ENCODE measurements around the gene CRYBG2.
"Not testable (repeated sequence)": the region's sequence is repeated elsewhere in the genome, so short reads cannot be mapped to it uniquely, and the experiment has no call there.

The CRYBG2 gene

DNA sequence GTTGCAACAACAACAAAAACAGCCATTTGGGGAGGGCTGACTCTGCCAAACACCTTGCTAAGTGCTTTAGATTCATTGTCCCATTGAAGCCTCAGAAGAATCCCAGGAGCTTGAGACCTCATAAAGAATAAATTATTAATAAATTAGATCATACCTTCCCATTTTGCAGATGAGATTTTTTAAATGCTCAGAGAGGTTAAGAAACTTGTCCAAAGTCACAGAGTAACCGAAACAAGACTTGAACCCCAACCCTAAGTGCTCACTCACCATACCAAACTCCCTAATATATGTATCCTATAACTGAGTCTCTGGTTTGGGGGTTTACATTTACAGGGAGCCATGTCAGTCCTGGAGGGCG, 3.6 kb downstream of the CRYBG2 start:
- no peak for DNase-seq

DNA sequence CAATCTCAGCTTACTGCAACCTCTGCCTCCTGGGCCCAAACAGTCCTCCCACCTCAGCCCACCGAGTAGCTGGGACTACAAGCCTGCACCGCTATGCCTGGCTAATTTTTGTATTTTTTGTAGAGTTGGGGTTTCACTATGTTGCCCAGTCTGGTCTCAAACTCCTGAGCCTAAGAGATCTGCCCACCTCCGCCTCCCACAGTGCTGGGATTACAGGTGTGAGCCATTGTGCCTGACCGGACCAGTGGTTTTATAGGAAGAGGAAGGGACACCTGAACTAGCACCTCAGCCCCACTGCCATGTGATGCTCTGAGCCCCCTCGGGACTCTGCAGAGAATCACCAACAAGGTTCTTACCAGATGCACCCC, 4.1 kb downstream of the CRYBG2 start:
- DNase-seq = no peak

DNA sequence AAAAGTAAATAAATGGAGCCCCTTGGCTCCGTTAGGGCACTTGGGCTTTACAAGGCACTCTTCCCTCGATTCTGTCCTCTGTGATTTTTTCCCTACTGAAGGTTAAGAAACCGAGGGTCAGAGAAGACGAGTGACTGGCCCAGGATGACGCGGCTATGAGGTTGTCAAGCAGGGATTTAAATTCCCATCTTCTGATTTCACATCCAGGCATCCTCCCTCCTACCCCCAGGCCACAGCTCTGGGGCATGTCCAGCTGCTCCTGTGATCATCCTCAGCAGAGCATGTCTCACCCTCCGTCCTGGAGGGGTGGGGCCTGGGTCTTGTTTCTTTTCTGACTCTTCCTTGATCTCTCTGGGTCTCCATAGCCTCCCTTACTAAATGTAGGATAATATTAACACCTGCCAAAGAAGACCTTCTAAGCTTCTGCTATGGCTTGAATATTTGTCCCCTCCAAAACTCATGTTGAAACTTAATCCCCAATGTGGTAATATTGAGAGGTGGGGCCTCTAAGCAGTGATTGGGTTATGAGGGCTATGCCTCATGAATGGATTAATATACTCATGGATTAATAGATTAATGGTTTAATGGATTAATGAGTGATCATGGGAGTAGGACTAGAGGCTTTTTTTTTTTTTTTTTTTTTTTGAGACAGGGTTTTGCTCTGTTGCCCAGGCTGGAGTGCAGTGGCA, 4.6 kb downstream of the CRYBG2 start:
- no peak for DNase-seq

DNA sequence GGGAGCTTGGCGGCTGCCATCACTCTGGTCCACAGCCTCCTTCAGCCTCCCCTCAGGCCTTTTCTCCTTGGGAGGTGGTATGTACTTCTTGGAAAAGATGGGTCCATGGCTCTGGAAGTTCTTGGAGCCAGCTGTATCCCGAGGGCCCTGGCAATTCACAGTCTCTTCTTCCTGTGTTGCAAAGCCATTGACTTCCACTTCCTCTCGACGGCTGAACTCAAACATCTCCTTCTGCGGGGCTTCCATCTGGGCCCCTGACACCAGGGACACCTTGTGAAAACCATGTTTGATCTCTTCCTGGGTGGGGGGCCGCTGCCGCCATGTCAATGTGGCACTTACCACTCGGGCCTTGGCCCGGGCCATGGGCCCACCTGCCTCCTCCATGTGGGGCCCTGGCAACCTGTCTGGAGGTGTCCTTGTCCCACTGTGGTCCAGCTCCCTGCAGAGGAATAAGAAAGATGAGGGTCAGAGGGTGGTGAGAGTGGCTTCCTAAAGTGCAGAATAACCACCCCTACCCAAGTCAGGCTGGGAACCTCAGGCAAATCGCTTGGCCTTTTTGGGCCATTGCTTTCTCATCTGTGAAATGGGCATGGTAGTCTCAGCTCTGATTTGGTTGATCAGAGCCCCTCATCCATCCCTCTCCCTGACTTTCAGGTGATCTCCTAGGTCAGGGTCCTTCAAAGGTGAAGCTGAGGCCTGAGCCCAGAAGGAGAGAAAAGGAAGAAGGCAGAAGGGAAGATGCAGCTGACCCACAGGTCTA, 7.5 kb downstream of the CRYBG2 start:
- no peak for DNase-seq

DNA sequence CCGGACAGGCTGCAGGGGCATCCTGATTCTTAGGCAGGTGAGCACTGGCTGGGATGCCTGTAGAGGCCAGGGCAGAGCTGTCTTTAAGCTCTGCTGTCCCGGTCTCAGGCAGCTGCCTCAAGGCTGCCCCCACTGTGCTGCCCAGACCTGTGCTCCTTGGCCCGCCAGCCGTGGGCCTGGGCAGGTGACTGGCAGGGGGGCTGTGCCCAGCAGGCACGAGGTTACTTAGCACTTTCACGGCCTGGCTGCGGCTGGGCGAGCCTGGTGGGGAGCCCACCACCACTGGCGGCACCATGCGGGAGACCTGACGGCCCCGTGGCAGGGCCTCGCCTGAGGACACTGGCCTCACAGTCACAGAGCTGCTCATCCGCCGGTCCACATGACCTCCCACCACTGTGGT, 8.2 kb downstream of the CRYBG2 start:
- DNase-seq = no peak

DNA sequence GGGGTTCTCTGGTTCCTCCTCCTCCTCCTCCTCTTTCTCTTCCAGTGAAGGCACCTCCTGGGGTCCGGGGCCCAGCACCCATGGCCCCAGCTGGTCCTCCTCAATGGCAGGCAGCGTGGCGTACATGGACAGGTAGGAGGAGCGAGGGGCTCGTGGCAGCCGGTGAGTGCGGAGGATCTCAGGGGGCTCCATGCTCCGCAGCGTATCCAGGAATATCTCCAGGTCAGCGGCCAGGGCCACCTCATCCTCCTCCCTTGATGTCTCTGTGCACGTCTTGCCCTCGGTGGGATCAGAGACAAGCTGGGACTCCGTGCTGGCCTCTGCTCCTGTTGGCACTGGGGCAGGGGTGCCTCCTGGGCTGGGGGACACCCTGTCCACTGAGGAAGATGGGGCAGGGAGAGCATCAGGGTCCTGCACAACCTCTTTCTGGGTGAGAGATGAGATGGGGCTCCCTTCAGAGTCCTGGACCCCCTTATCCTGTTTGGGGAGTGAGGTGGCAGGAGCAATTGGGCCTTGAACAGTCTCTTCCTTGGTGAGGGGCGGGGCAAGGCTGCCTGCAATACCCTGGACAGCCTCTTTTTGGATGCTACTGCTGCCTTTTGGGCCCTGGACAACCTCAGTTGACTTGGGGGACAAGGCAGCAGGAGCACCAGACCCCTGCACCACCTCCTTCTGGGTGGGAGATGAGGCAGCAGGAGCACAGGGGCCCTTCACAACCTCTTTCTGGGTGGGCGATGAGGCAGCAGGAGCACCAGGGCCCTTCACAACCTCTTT, 9.6 kb downstream of the CRYBG2 start:
- no peak for DNase-seq

DNA sequence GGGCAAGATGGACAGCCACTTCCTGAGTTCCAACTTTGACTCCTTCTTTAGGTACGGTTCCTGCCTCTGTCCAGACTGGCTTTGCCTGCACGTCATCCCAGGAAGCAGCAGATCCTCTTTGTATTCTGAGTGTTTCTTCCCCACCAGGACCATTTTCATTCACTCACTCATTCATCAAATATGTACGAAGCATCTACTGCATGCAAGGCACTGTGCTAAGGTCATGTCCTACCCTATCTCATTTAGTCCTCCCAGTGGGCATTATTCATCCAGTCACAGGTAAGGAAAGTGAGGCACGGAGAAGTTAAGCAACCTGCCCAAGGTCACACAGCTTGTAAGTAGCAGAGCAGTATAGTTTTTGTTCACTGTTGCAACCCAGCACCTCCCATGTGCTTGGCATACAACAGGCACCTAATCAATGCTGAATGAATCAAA, 13.9 kb downstream of the CRYBG2 start:
- DNase-seq = no peak

DNA sequence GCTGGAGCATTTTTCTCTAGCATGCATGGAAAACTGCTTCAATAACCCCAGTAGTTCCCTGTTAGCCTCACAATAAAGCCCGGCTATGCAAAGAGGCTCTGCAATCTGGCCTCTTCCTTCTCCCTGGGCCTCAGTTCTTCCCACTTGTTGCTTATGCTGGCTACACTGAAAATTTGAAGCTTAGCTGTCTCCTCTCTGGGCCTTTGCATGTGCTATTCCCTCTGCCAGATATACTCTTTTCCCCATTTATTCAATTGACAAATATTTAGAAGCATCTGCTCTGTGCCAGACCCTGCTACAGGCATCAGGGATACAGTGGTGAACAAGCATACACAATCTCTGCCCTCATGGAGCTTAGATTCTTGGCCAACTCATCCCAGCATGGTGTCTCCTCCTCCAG, 15.3 kb downstream of the CRYBG2 start:
- DNase-seq = no peak

DNA sequence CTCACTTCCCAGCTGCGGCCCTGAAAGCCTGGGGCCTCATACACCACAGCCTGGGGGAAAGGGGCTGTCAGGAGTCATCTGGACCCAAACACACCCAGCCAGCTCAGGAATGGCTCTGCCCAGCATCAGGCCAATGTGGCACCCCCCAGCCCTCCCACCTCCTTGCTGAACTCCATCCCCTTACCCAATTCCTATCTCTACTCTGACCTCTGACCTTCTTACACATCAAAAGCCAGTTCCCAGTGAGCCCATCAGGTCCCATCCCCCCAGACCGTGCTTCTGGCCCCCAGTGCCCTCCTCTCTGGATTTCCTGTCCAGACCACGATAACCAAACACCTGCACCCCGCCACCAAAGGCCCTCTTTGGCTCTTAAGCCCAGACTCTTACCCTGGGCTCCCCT, 16.3 kb downstream of the CRYBG2 start:
- DNase-seq = no peak

DNA sequence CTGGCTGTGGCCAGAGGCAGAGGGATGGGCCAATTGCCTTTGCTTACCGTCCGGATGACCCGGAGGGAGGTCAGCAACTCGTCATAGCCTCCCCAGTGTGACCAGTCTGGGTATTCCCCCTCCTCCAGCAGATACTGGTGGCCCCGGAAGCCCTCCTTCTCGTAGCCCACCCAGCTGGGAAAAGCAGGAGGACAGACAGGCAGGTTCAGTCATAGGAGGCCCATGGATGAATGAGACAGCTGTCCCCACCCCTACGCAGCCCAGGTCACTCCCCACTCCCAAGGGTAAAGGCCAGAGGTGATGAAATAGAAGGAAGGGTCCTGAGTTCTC, 16.8 kb downstream of the CRYBG2 start:
- DNase-seq = no peak

DNA sequence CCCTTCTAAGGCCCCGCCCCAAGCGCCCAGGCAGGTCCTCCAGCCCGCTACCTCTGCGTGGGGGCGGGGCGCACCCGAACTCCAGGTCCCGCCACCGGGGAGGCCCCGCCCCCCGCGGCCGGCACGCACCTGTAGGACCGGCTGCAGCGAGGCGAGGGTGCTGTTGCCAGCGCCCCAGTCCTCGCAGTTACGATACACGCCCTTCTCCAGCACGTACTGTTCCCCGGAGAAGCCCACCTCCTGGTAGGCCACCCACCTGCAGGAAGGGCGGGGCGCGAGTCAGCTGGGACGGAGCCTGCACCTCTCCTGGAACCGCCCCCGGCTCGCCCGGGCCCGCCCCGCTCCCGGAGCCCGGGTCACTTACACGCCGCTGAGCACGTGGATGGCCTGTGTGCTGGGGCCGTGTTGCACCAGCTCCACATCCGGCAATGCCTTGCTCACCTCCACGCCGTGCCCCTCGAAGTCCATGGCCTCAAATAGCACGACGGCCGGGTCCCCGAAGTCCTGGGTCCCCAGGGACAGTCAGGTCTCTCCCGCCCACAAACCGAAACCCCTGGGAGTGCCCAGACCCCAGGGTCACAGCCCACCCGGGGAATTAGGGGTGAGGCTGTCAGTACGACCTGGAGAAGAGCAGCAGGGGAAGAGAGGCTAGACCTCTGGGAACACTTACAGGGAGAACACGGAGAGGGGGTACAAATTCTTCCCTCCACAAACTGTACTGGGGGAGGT, 17.3 kb downstream of the CRYBG2 start:
- DNase-seq = peak; percentile 97

DNA sequence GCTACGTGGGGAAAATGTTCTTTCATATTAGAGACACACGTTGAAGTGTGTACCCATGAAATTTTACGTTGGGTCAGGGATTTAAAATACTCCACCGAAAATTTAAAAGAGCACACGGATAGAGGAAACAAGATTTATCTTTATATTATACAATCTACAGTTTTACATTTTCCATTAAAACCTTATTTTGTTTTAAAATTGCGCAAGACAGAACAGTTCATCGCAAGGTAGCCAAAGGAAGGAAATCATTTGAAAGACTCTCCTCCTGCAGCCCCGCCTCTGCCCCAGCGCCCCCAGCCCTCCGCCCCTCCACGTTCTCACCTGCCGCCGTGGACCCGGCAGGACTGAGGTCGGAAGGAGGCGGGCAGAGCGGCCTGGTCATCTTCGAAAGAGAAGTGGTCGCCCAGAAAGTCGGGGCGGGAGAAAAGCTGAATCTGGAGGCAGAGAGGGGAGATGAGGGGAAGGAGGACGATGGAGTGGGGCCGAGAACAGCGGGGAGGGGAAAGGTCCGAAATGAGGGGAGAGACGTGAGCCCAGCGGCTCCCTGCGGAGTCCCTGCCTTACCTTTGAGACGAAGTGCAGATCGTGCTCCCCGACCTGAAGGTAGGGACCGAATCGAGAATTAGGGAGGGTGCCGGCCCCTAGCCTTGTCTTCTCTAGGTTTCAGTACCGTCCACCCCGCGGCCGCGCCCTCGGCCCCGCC, 18.0 kb downstream of the CRYBG2 start:
- DNase-seq = no peak

DNA sequence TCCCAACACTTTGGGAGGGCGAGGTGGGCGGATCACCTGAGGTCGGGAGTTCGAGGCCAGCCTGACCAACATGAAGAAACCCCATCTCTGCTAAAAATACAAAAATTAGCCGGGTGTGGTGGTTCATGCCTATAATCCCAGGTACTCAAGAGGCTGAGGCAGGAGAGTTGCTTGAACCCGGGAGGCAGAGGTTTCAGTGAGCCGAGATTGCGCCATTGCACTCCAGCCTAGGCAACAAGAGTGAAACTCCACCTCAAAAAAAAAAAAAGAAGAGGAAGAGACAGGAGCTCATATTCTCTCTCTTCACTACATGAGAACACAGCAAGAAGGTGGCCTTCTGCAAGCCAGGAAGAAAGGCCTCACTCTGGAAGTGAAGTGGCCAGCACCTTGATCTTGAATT, 20.6 kb downstream of the CRYBG2 start:
- not testable (repeated sequence) for DNase-seq

DNA sequence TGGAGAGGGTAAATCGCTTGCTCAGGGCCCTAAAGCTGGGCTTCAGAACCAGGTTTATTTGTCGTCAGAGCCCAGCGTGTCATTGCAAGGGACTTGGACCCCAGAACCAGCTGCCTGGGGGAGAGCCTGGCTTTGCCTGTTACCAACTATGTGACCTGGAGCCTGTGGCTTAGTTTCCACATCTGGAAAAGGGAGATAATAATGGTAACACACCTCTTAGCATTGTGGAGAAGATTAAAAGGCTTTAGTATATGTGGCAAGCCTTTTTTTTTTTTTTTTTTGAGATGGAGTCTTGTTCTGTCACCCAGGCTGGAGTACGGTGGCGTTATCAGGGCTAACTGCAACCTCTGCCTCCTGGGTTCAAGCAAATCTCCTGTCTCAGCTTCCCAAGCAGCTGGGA, 23.7 kb downstream of the CRYBG2 start:
- no peak for DNase-seq

DNA sequence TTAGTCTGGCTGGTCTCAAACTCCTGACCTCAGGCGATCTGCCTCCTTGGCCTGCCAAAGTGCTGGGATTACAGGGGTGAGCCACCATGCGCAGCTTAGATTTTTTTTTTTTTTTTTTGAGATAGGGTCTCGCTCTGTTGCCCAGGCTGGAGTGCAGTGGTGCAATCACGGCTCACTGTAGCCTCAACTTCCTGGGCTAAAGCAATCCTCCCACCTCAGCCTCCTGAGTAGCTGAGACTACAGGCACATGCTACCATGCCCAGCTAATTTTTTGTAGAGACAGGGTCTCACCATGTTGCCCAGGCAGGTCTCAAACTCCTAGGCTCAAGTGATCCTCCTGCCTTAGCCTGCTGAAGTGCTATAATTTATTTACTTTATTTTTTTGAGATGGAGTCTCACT, 24.6 kb downstream of the CRYBG2 start:
- DNase-seq = not testable (repeated sequence)

DNA sequence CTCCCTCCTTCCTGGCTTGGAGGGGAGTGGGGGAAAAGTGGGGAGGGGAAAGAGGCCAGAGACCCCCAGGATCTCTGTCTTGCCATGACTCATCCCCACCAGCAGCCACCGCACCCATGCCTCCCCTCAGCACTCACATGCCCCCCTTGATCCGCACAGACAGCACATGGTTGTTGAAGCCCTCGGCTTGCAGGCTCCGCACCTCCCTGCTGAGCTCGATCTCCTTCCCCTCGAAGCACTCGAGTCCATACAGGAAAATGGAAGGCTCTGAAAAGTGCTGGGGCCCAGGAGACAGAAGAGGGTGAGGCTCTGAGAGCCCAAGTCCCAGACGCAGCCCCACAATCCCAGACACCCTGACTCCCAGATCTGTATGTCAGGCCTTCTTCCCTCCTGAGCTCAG, 25.3 kb downstream of the CRYBG2 start:
- peak; percentile 29 for DNase-seq

DNA sequence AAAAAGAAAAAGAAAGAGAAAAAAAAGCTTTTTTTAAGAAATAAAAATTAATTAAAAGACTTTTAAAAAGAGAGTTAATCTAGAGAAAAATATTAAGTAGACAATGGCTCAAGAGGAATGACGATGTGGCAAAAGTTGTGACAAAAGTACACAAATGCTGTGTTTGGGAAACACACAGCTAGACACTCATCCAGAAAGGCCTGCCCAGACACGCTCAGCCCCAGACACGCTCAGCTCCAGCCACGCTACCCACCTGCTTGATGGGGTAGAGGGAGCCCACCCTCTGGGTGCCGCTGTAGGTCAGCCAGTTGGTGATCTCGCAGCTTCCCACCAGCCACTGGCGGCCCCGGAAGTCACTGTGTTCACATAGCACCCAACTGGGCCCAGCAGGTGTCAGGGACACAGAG, 26.0 kb downstream of the CRYBG2 start:
- peak; percentile 96 for DNase-seq

DNA sequence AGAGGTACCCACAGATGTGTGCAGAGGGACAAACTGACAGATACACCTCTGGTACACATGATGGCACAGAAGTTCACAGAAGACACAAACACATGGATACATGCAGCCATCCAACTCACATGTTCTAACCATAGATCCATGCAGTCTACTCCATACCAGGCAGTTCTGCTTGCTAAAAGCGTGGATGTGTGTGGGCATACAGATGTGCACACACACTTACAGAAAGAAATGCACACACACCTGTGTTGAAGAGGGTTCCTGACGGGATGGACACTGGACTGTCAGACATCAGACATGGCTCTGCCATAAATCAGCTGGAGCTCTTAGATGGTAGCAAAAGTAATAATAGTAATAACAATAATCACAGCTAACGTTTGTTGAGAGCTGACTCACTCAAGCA, 29.4 kb downstream of the CRYBG2 start:
- DNase-seq = no peak

DNA sequence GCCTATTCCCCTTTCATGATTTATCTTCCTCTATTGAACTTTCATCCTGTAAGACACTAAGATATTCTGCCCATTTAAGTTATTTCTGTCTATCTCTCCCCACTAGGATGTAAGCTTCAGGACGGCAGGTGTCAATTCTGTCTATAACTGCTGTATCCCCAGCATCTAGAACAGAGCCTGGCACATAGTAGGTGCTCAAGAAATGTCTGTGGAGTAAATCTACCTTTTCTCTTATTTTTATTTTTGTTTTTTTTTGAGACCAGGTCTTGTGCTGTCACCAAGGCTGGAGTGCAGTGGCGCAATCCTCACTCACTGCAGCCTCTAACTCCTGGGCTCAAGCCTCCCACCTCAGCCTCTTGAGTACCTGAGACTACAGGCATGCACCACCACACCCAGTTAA, 30.5 kb downstream of the CRYBG2 start:
- DNase-seq = no peak

DNA sequence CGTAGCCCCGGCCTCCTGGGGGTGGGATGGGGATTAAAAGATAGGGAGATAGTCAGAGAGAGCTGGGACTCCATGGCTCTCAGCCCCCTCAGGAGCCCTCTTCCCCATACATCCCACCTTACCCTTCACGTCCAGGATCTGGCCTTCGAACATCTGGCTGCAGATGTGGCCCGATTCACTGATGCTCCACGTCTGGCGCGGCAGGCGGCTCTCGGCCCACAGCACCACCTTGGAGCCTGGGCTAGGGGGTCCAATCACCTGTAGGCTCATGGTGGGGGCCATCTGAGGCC, 31.9 kb downstream of the CRYBG2 start:
- DNase-seq = no peak

DNA sequence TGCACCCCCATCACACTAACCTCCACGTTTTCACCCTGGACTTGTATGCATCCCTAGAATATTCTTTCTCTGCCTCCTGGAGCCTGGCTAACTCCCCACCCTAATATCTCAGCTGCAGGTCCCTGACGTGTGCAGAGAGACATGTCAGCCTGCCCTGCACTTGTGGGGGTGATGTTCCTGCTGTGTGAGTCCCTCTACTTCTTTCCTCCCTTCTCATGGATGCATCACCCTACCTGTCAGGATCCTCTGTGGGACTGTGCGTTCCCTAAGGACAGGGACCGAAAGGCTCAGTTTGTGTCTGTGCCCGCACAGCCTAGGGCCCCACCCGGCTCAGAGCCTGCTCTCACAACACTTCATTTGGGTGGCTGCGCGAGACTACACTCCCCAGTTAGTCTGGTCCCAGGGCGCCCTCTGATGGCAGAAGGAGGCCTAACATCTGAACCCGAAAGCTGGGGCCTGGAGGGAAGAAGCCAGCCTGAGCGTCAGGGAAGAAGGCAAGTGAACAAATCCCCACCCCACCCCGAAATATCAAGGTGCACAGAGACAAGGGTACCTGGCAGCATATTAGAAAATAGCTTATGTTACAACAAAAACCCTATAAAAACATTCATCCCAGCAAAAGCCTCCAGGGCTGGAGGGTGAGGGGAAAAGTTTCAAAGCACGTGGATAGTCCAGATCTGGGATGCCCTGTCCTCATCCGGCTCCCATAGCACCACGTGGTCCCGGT, 32.5 kb downstream of the CRYBG2 start:
- DNase-seq = peak; percentile 90

DNA sequence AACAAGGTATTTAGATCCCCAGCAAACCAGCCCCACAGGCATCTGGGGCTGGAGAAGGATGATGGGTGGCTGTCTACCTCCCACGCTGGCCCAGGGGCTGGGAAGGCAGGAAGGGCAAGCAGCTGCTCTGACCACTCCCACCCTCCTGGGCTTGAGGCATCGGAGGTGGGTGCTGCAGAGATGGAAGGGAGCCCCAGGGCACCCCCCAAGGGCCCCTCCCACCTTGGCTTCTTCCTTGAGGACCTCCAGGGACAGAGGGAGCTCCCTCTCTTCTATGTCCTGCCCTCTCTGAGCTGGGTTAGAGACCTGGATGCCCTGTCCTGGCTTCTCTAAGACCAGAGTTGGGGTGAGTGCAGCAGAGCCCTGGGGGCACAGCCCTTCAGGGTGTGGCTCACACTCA, 33.0 kb downstream of the CRYBG2 start:
- no peak for DNase-seq

Measured in DMS53 (cell line).